ENCODE results near the gene POC1A. TPM values are rescaled to one million over a fixed set of nuclear protein-coding genes. Genes with fewer than 3 reads are reported as not detected.

Gene POC1A
- total RNA-seq, 2 donors from 2014 or later: 14.9 to 35.3 TPM

DNA sequence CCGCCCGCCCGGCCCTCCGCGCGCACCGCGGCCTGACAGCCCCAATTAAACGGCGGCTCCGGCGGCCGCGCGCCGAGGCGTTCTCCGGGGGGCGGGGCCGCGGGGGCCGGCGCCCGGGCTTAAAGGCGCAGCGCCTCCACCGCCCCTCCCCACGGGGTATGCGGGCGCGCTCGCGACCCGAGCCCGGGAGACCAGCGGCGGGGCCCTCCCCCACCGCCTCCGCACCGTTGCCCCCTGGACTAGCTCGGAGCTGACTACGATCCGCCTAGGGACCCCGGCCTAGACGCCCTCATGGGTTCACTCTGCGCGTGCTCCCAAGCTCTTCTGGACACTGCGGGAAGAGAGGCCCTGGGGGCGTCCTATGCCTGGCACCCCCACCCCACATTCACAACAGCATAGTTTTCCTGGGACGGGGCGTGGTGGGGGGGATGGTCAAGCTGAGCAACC lies 97.7 kb downstream of the POC1A start, which contains the start of gene DUSP7:
Gene DUSP7 (minus strand): TSS at position 51 of the 447 bp plus-strand sequence. CDS start 205 bp downstream, outside the sequence.
- H3K36me3 Mint-ChIP-seq: no peaks in the 10 kb centered on the region
- H3K4me1 Mint-ChIP-seq (ENCODE audit: low read depth in 2 of 2): peaks cover 29 to 34% of the 10 kb centered on the region in 2 donors
- peak within 1 kb of the TSS; percentile 93 for H3K4me3 Mint-ChIP-seq
- peak within 1 kb of the TSS; percentile 95 to 99 for H3K27ac Mint-ChIP-seq
- H3K9me3 Mint-ChIP-seq: no peaks in the 10 kb centered on the region
- peak; percentile 82 for DNase-seq (ENCODE audit: low spot score)
- no peaks in the 10 kb centered on the region for H3K27me3 Mint-ChIP-seq
- peak; percentile 63 to 68 for ATAC-seq

DNA sequence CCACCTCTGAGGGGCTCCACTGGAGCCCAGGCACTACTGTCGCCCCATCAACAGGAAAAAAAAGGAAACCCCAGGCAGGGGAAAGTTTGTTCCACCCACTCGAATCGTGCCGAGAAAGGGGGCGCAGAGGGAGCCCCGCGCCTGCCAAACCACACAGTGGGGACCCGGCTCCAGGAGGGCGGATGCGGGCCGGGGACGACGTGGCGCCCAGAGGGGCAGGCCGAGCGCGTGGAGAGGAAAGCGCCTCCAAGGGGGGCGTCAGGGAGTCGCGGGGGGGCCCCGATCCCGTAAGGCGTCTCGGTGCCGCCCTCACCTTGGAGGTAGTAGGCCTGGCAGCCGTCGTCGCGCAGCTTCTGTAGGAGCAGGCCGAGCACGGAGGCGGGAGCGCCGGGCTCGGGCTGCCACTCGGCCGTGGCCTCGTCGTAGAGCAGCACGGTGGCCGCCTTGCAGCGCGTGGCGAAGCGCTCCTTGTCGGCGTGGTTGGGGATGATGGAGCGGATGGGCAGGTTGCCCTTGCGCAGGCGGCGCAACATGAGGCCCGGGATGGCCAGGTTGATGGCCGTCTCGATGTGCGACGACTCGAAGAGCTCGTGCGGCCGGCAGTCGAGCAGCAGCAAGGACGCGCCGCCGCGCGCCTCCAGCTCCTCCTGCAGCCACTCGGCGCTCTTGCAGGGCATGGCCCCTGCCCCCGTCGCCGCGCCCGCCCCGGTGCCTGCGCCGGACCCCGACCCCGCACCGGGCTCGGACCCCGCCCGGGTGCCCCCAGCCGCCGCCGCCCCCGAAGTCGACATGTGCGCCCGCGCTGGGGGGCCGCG lies 98.5 kb downstream of the POC1A start:
- H3K27ac Mint-ChIP-seq: peak overlapping the region; percentile 95 to 99
- ATAC-seq: peak; percentile 0 to 11
- no peak for DNase-seq (ENCODE audit: low spot score)
- H3K9me3 Mint-ChIP-seq: no peaks in the 10 kb centered on the region
- H3K36me3 Mint-ChIP-seq: no peaks in the 10 kb centered on the region
- peaks cover 29 to 37% of the 10 kb centered on the region in 2 donors for H3K4me1 Mint-ChIP-seq (ENCODE audit: low read depth in 2 of 2)
- peak overlapping the region; percentile 87 for H3K4me3 Mint-ChIP-seq
- H3K27me3 Mint-ChIP-seq: no peaks in the 10 kb centered on the region

GRCh38 chr3:52054661-52055511 lies 99.3 kb downstream of the POC1A start:
- ATAC-seq (no peak), DNase-seq (ENCODE audit: low spot score) (no peak)
- Mint-ChIP-seq H3K36me3 (no peaks in the 10 kb centered on the region), H3K27ac (peak overlapping the region; percentile 95 to 99), H3K4me3 (peak overlapping the region; percentile 87), H3K4me1 (ENCODE audit: low read depth in 2 of 2) (peaks cover 29 to 40% of the 10 kb centered on the region in 2 donors), H3K9me3 (no peaks in the 10 kb centered on the region), H3K27me3 (no peaks in the 10 kb centered on the region)

GRCh38 chr3:52053307-52054304 lies 100.6 kb downstream of the POC1A start:
- H3K9me3 Mint-ChIP-seq: no peaks in the 10 kb centered on the region
- H3K27me3 Mint-ChIP-seq: no peaks in the 10 kb centered on the region
- DNase-seq (ENCODE audit: low spot score): no peak
- ATAC-seq: no peak
- H3K4me3 Mint-ChIP-seq: peak overlapping the region; percentile 87
- H3K27ac Mint-ChIP-seq: peak overlapping the region; percentile 95 to 99
- H3K36me3 Mint-ChIP-seq: no peaks in the 10 kb centered on the region
- H3K4me1 Mint-ChIP-seq (ENCODE audit: low read depth in 2 of 2): peaks cover 29 to 46% of the 10 kb centered on the region in 2 donors

- Mint-ChIP-seq H3K36me3 (no peaks in the 10 kb centered on the region), H3K27me3 (no peaks in the 10 kb centered on the region), H3K9me3 (no peaks in the 10 kb centered on the region), H3K4me1 (ENCODE audit: low read depth in 2 of 2) (peaks cover 29 to 46% of the 10 kb centered on the region in 2 donors), H3K27ac (peak overlapping the region; percentile 95 to 99), H3K4me3 (peak overlapping the region; percentile 87)
- ATAC-seq: peak; percentile 0 to 1
- DNase-seq (ENCODE audit: low spot score): peak; percentile 80
Observed at GRCh38 chr3:52052831-52053306, 101.4 kb downstream of the POC1A start.

DNA sequence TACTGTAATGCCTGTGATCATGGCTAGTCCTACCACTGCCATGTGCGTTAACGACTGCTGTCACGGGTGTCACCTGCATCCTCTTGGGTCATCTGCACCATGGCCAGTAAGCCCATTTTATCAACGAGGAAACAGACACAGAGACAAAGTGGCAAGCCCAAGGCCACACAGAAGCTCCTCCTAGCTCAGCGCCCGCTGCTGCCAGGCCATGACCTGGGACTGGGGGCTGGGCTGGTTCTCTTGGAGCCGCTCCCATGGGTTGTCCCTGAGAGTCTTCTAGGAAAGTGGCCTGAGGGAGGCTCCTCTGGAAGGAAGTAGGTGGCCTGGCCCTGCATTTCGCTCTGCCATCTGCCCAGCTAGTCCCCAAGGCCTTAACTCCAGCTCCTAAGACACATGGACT lies 102.8 kb downstream of the POC1A start:
- DNase-seq (ENCODE audit: low spot score) (no peak), ATAC-seq (no peak)
- H3K27me3 Mint-ChIP-seq: no peaks in the 10 kb centered on the region
- H3K4me1 Mint-ChIP-seq (ENCODE audit: low read depth in 2 of 2): peaks cover 29 to 43% of the 10 kb centered on the region in 2 donors
- no peaks in the 10 kb centered on the region for H3K9me3 Mint-ChIP-seq
- H3K27ac Mint-ChIP-seq: peak overlapping the region; percentile 95 to 99
- peak overlapping the region; percentile 87 for H3K4me3 Mint-ChIP-seq
- H3K36me3 Mint-ChIP-seq: no peaks in the 10 kb centered on the region

GRCh38 chr3:52050571-52050970 lies 103.7 kb downstream of the POC1A start:
- Mint-ChIP-seq H3K4me1 (ENCODE audit: low read depth in 2 of 2) (peaks cover 29 to 43% of the 10 kb centered on the region in 2 donors), H3K36me3 (no peaks in the 10 kb centered on the region), H3K27me3 (no peaks in the 10 kb centered on the region), H3K9me3 (no peaks in the 10 kb centered on the region), H3K4me3 (no peak overlapping the region), H3K27ac (peak overlapping the region; percentile 95 to 99)
- no peak for ATAC-seq
- no peak for DNase-seq (ENCODE audit: low spot score)

GRCh38 chr3:52049503-52049902 lies 104.7 kb downstream of the POC1A start:
- ATAC-seq (no peak), DNase-seq (ENCODE audit: low spot score) (no peak)
- Mint-ChIP-seq H3K27me3 (no peaks in the 10 kb centered on the region), H3K4me3 (no peak overlapping the region), H3K27ac (peak overlapping the region; percentile 62 to 99), H3K9me3 (no peaks in the 10 kb centered on the region), H3K36me3 (no peaks in the 10 kb centered on the region), H3K4me1 (ENCODE audit: low read depth in 2 of 2) (peaks cover 27 to 40% of the 10 kb centered on the region in 2 donors)

DNA sequence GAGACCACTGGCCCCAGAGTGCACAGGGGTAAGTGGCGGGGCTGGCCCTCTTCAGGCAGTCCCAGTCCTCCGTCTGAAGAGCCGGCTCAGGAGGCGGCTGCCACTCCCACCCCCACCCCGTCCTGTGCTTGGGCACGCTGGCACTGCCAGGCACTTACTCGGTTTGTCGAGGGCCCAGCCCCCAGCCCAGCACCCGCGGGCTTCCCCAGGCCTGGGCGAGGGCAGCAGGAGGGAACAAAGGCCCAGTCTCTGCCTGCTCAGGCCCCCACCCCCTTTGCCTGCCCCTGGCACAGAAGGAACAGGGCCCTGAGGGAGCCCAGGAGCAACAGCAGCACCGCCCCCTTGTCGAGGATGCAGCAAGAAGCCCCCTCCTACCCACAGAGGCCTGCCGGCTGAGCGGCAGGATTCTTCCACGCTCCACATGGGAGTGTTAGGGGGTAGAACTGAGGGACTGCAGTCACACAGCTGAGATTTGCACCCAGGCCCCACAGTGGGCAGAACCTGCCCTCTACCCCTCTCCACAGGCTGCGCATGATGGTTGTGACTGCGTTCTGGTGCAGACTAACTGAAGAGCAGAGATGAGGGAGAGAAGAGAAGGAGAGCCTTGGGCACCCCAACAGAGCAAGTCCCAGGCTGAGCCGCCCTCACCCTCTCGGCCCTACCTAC lies 106.8 kb downstream of the POC1A start:
- H3K9me3 Mint-ChIP-seq: no peaks in the 10 kb centered on the region
- no peaks in the 10 kb centered on the region for H3K27me3 Mint-ChIP-seq
- H3K4me1 Mint-ChIP-seq (ENCODE audit: low read depth in 2 of 2): peaks cover 6 to 20% of the 10 kb centered on the region in 2 donors
- ATAC-seq (no peak), DNase-seq (ENCODE audit: low spot score) (no peak)
- no peaks in the 10 kb centered on the region for H3K36me3 Mint-ChIP-seq
- no peak overlapping the region for H3K27ac Mint-ChIP-seq
- no peak overlapping the region for H3K4me3 Mint-ChIP-seq

GRCh38 chr3:52046902-52047239 lies 107.4 kb downstream of the POC1A start:
- H3K36me3 Mint-ChIP-seq: no peaks in the 10 kb centered on the region
- ATAC-seq (no peak), DNase-seq (ENCODE audit: low spot score) (no peak)
- peaks cover under 1 to 16% of the 10 kb centered on the region in 2 donors for H3K4me1 Mint-ChIP-seq (ENCODE audit: low read depth in 2 of 2)
- H3K27me3 Mint-ChIP-seq: no peaks in the 10 kb centered on the region
- no peak overlapping the region for H3K4me3 Mint-ChIP-seq
- no peaks in the 10 kb centered on the region for H3K9me3 Mint-ChIP-seq
- H3K27ac Mint-ChIP-seq: peak overlapping the region in 1 of 2 donors; percentile 38

GRCh38 chr3:52046186-52046901 lies 107.9 kb downstream of the POC1A start:
- Mint-ChIP-seq H3K36me3 (no peaks in the 10 kb centered on the region), H3K4me3 (no peak overlapping the region), H3K4me1 (ENCODE audit: low read depth in 2 of 2) (peaks cover 0 to 14% of the 10 kb centered on the region in 2 donors), H3K27me3 (no peaks in the 10 kb centered on the region), H3K27ac (peak overlapping the region in 1 of 2 donors; percentile 38), H3K9me3 (no peaks in the 10 kb centered on the region)
- ATAC-seq (peak in 1 of 2 donors; percentile 2), DNase-seq (ENCODE audit: low spot score) (no peak)
